ENCODE results near the gene AADACL3.

Gene AADACL3

GRCh38 chr1:12754738-12755137 is 38.8 kb downstream of the AADACL3 start:
- H3K4me3 ChIP-seq (ENCODE audit: low read depth, low read length), result no peak overlapping the region
- TF ChIP-seq, protein P1, sequence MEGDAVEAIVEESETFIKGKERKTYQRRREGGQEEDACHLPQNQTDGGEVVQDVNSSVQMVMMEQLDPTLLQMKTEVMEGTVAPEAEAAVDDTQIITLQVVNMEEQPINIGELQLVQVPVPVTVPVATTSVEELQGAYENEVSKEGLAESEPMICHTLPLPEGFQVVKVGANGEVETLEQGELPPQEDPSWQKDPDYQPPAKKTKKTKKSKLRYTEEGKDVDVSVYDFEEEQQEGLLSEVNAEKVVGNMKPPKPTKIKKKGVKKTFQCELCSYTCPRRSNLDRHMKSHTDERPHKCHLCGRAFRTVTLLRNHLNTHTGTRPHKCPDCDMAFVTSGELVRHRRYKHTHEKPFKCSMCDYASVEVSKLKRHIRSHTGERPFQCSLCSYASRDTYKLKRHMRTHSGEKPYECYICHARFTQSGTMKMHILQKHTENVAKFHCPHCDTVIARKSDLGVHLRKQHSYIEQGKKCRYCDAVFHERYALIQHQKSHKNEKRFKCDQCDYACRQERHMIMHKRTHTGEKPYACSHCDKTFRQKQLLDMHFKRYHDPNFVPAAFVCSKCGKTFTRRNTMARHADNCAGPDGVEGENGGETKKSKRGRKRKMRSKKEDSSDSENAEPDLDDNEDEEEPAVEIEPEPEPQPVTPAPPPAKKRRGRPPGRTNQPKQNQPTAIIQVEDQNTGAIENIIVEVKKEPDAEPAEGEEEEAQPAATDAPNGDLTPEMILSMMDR (IDR thresholded peaks at IDR 0.05; ENCODE audit: control insufficient read depth, extremely low read depth, insufficient read depth), result no peak
- DNase-seq (ENCODE audit: low read depth), result no peak

DNA sequence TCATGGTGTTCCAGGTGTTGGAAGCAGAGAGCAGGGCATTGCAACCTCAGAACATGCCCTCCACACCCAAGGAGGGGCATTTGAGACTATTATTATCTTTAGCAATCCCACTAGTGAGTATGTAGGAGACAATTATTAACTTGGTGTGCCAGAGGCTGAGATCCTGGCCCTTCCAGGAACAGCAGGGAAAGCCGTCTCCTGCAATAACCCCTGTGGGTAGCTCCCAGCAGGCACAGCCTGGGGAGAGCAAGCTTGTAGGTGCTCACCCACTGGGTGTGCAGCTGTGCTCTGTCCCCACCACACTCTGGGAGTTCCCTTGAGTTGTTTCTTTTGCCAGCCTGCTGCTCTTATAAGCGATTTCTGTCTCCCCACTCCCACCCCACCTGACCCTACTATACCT is 40.4 kb downstream of the AADACL3 start:
- H3K4me3 ChIP-seq (ENCODE audit: low read depth, low read length), result no peak overlapping the region
- TF ChIP-seq, protein P1 (IDR thresholded peaks at IDR 0.05; ENCODE audit: control insufficient read depth, extremely low read depth, insufficient read depth), result no peak
- no peak for DNase-seq (ENCODE audit: low read depth)

- TF ChIP-seq, protein P1 (IDR thresholded peaks at IDR 0.05; ENCODE audit: control insufficient read depth, extremely low read depth, insufficient read depth), result no peak
- no peak for DNase-seq (ENCODE audit: low read depth)
- no peak overlapping the region for H3K4me3 ChIP-seq (ENCODE audit: low read depth, low read length)
Observed at GRCh38 chr1:12756768-12757413, 41.0 kb downstream of the AADACL3 start.

DNA sequence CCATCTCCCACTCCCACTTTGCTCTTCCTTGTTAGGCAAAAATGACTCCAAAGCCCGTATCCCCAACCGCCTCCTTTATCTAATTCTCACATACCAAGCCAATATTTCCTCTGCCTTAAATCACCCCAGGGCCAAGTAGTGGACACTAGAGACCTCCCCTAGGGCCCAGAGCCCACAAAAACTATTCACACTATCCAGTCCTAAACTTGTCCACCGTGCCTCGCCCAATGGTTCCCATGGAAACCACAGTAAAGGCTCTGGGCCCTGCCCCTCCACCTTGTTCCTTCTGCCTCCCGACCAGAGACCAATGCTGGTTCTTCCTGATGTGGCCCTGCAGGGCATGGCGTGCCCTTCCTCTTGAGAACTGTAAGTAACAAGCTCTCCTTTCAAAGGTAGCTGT is 41.9 kb downstream of the AADACL3 start:
- H3K4me3 ChIP-seq (ENCODE audit: low read depth, low read length), result no peak overlapping the region
- TF ChIP-seq, protein P1 (IDR thresholded peaks at IDR 0.05; ENCODE audit: control insufficient read depth, extremely low read depth, insufficient read depth), result no peak
- DNase-seq (ENCODE audit: low read depth), result no peak

- DNase-seq (ENCODE audit: low read depth), result no peak
- no peak overlapping the region for H3K4me3 ChIP-seq (ENCODE audit: low read depth, low read length)
- TF ChIP-seq, protein P1 (IDR thresholded peaks at IDR 0.05; ENCODE audit: control insufficient read depth, extremely low read depth, insufficient read depth), result 0 out of 2 replicates have a peak, but pooled peaks have one; percentile 10
Observed at GRCh38 chr1:12760256-12760795, 44.4 kb downstream of the AADACL3 start.

- no peak overlapping the region for H3K4me3 ChIP-seq (ENCODE audit: low read depth, low read length)
- TF ChIP-seq, protein P1 (IDR thresholded peaks at IDR 0.05; ENCODE audit: control insufficient read depth, extremely low read depth, insufficient read depth), result no peak
- DNase-seq (ENCODE audit: low read depth), result no peak
Observed at GRCh38 chr1:12761781-12762180, 45.9 kb downstream of the AADACL3 start.

DNA sequence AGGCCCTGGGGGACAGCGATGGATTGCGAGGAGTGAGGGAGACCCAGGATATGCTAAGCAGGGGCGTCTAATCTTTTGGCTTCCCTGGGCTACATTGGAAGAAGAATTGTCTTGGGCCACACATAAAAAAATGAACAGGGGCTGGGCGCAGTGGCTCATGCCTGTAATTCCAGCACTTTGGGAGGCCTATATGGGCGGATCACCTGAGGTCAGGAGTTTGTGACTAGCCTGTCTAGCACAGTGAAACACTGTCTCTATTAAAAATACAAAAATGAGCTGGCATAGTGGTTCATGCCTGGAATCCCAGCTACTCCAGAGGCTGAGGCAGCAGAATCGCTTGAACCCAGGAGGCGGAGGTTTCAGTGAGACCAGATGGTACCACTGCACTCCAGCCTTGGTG is 46.9 kb downstream of the AADACL3 start:
- H3K4me3 ChIP-seq (ENCODE audit: low read depth, low read length), result no peak overlapping the region
- TF ChIP-seq, protein P1 (IDR thresholded peaks at IDR 0.05; ENCODE audit: control insufficient read depth, extremely low read depth, insufficient read depth), result no peak
- no peak for DNase-seq (ENCODE audit: low read depth)
